Left ventricle myocardium inferior (tissue), 1 donor: Measurements from ENCODE around the gene C16orf46. TPM values are rescaled to one million over a fixed set of nuclear protein-coding genes. Genes with fewer than 3 reads are reported as not detected.

Experiments used
- DNase-seq: peaks from one replicate; pipeline ENCODE4 v3.0.0-alpha.2; 2020
- H3K27ac ChIP-seq: fragments of 200-600 bp; replicated peaks from 2 replicates; pipeline ENCODE4 v1.8.0; 2021
- H3K27me3 ChIP-seq: fragments of 200-600 bp; 2 replicates; pipeline ENCODE4 v1.8.0; 2021; ENCODE audit warnings: low read depth
- H3K36me3 ChIP-seq: fragments of 200-600 bp; 2 replicates; pipeline ENCODE4 v1.8.0; 2021
- H3K4me1 ChIP-seq: fragments of 200-600 bp; 2 replicates; pipeline ENCODE4 v1.8.0; 2021
- H3K4me3 ChIP-seq: fragments of 200-600 bp; 2 replicates; pipeline ENCODE4 v1.8.0; 2021; ENCODE audit warnings: mild to moderate bottlenecking, moderate library complexity
- H3K9me3 ChIP-seq: fragments of 200-600 bp; replicated peaks from 2 replicates; pipeline ENCODE4 v1.8.0; 2021
- CTCF ChIP-seq: fragments of 200-600 bp; IDR thresholded peaks from 2 replicates; pipeline ENCODE4 v1.8.0; 2021; ENCODE audit warnings: antibody characterized with exemption, mild to moderate bottlenecking, borderline replicate concordance
- intact Hi-C: fragments of 100-400 bp; cut with micrococcal nuclease; formaldehyde crosslinking; loops from one replicate; pipeline ENCODE4 v1.11.0; 2022
- total RNA-seq: library from RNA; stranded (reverse); fragmentation: NEBNext Ultra II Directional; extraction: Animal tissue kit (Norgen Biotek cat#: 25700); gene quantifications from one replicate; pipeline ENCODE4 v1.2.1, GENCODE V29; 2021
- donor health status: DM: no; HTN: yes; CAD: no; lungs with severe emphysema.

The C16orf46 gene
- total RNA-seq, 1 donor from 2014 or later: 0.88 TPM

GRCh38 chr16:81014672-81015071, 62.4 kb downstream of the C16orf46 start:
- no peak overlapping the region for H3K4me3 ChIP-seq
- intact Hi-C loops: no loop called here
- no peak for DNase-seq
- peaks cover 56% of the 10 kb centered on the region for H3K36me3 ChIP-seq
- H3K9me3 ChIP-seq: no peaks in the 10 kb centered on the region
- H3K27ac ChIP-seq: no peak overlapping the region
- H3K4me1 ChIP-seq: no peaks in the 10 kb centered on the region
- no peaks in the 10 kb centered on the region for H3K27me3 ChIP-seq
- TF ChIP-seq CTCF: no peak

GRCh38 chr16:81012974-81013373, 64.1 kb downstream of the C16orf46 start:
- H3K36me3 ChIP-seq: peaks cover 40% of the 10 kb centered on the region

More at GRCh38 chr16:81012974-81013373, 64.1 kb downstream of the C16orf46 start:
- H3K27me3 ChIP-seq: no peaks in the 10 kb centered on the region
- TF ChIP-seq CTCF: no peak
- no peak overlapping the region for H3K27ac ChIP-seq
- no peak for DNase-seq
- no peaks in the 10 kb centered on the region for H3K9me3 ChIP-seq
- no peak overlapping the region for H3K4me3 ChIP-seq
- H3K4me1 ChIP-seq: peaks cover 4% of the 10 kb centered on the region
- intact Hi-C loops: no loop called here

Other genes with a start within 250 kb of the C16orf46 start
- gene CMC2, start 70.4 kb downstream of the C16orf46 start, total RNA-seq: 136 TPM
- gene CENPN, start 70.0 kb downstream of the C16orf46 start, total RNA-seq: 7.9 TPM
- 22.0 TPM for gene ATMIN, start 41.4 kb downstream of the C16orf46 start, total RNA-seq
- gene GCSH, start 19.2 kb upstream of the C16orf46 start, total RNA-seq: 47.5 TPM
- not detected for gene BCO1, start 161.5 kb upstream of the C16orf46 start, total RNA-seq
- 9.0 TPM for gene GAN, start 237.7 kb upstream of the C16orf46 start, total RNA-seq